ENCODE measurements around the gene CD44. TPM values are rescaled to one million over a fixed set of nuclear protein-coding genes. Genes with fewer than 3 reads are reported as not detected.
A peak's percentile ranks its signal among the peaks of the same experiment; 100 is the strongest.

Gene CD44
- total RNA-seq, 3 donors from 2014 or later (not counting 1 experiment from before 2014, with no cell fraction given), result 354 to 638 (median 490) TPM

DNA sequence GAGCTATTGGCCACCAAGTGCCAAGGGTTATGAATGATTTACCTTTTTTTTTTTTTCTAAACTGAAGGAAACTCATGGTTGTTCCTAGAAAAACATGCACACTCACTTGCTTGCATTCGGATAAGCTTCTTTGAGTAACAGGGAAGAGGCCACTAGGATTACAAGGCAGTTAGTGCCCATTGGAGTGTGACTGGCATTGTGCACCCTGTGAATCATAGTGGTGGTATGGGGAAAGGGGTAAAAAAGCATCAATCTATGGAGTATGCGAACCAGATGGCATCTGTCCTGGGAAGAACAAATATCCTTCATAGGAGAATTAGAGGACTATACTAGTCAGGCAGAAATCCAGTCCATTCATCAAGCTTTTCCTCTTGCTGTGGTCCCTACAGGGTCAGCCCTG is 24.2 kb downstream of the CD44 start:
- no peak for ATAC-seq
- Mint-ChIP-seq H3K4me1 (peaks cover 93 to 98% of the 10 kb centered on the region in 2 donors), H3K27me3 (ENCODE audit: low read depth in 2 of 2) (no peaks in the 10 kb centered on the region), H3K9me3 (no peaks in the 10 kb centered on the region), H3K27ac (peak overlapping the region; percentile 90 to 99), H3K4me3 (peak overlapping the region; percentile 68), H3K36me3 (peaks cover 2% of the 10 kb centered on the region)
- peaks cover 77% of the 10 kb centered on the region for H3K4me1 ChIP-seq (ENCODE audit: control insufficient read depth, insufficient read depth, low read length)
- DNase-seq, result no peak
- TF ChIP-seq, protein P1, sequence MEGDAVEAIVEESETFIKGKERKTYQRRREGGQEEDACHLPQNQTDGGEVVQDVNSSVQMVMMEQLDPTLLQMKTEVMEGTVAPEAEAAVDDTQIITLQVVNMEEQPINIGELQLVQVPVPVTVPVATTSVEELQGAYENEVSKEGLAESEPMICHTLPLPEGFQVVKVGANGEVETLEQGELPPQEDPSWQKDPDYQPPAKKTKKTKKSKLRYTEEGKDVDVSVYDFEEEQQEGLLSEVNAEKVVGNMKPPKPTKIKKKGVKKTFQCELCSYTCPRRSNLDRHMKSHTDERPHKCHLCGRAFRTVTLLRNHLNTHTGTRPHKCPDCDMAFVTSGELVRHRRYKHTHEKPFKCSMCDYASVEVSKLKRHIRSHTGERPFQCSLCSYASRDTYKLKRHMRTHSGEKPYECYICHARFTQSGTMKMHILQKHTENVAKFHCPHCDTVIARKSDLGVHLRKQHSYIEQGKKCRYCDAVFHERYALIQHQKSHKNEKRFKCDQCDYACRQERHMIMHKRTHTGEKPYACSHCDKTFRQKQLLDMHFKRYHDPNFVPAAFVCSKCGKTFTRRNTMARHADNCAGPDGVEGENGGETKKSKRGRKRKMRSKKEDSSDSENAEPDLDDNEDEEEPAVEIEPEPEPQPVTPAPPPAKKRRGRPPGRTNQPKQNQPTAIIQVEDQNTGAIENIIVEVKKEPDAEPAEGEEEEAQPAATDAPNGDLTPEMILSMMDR (IDR thresholded peaks at IDR 0.05), result no peak
- H3K36me3 ChIP-seq (ENCODE audit: control insufficient read depth, insufficient read depth, low read length), result peaks cover 13% of the 10 kb centered on the region
- intact Hi-C loops (cut with micrococcal nuclease), result no loop called here
- peak overlapping the region; percentile 99 for H3K27ac ChIP-seq (ENCODE audit: low read length)
- H3K4me3 ChIP-seq (ENCODE audit: low read length), result no peak overlapping the region
- WGBS (ENCODE audit: insufficient coverage), result 85% methylated on average over 2 of the region's 2 CpGs
- no peaks in the 10 kb centered on the region for H3K27me3 ChIP-seq (ENCODE audit: control insufficient read depth, insufficient read depth, low read length)
- no peaks in the 10 kb centered on the region for H3K9me3 ChIP-seq (ENCODE audit: control insufficient read depth, insufficient read depth, low read length)

- whole genome bisulfite sequencing (ENCODE audit: insufficient coverage), result 53% methylated on average over 3 of the region's 3 CpGs
- peak overlapping the region; percentile 90 to 99 for H3K27ac Mint-ChIP-seq
- no peaks in the 10 kb centered on the region for H3K9me3 ChIP-seq (ENCODE audit: control insufficient read depth, insufficient read depth, low read length)
- DNase-seq, result peak in 1 of 2 donors; percentile 77
- no peaks in the 10 kb centered on the region for H3K9me3 Mint-ChIP-seq
- ATAC-seq, result no peak
- intact Hi-C loops (cut with micrococcal nuclease), result no loop called here
- H3K27ac ChIP-seq (ENCODE audit: low read length), result peak overlapping the region; percentile 99
- H3K36me3 ChIP-seq (ENCODE audit: control insufficient read depth, insufficient read depth, low read length), result peaks cover 11% of the 10 kb centered on the region
- H3K27me3 ChIP-seq (ENCODE audit: control insufficient read depth, insufficient read depth, low read length), result no peaks in the 10 kb centered on the region
- H3K27me3 Mint-ChIP-seq (ENCODE audit: low read depth in 2 of 2), result no peaks in the 10 kb centered on the region
- H3K4me1 Mint-ChIP-seq, result peaks cover 97 to 98% of the 10 kb centered on the region in 2 donors
- no peak overlapping the region for H3K4me3 ChIP-seq (ENCODE audit: low read length)
- H3K4me3 Mint-ChIP-seq, result peak overlapping the region; percentile 68
- TF ChIP-seq, protein P1 (IDR thresholded peaks at IDR 0.05), result peak; percentile 43
- peaks cover 9% of the 10 kb centered on the region for H3K36me3 Mint-ChIP-seq
- H3K4me1 ChIP-seq (ENCODE audit: control insufficient read depth, insufficient read depth, low read length), result peaks cover 76% of the 10 kb centered on the region
Measured at GRCh38 chr11:35163702-35164496, 24.9 kb downstream of the CD44 start.

DNA sequence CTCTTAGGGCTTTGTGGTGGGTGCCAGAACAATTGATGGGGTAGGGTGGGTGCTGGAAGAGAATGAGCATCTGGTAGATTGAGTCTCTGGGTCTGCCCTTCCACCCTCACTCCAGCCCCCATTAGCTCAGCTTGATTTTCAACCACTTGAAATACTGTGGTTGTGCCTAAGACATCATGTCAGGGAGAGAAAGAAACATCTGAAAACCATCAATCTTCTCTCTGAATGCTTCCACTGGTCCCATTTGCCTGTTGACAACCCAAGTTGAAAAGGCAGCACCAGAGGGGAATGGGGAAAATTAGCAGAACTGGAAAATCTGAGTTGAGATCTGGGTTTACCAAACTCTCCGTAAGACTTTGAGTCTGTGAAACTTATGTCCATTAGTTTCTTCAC is 26.1 kb downstream of the CD44 start:
- H3K9me3 Mint-ChIP-seq, result no peaks in the 10 kb centered on the region
- DNase-seq (no peak), ATAC-seq (no peak)
- peaks cover 67% of the 10 kb centered on the region for H3K4me1 ChIP-seq (ENCODE audit: control insufficient read depth, insufficient read depth, low read length)
- no peaks in the 10 kb centered on the region for H3K27me3 ChIP-seq (ENCODE audit: control insufficient read depth, insufficient read depth, low read length)
- peaks cover 7% of the 10 kb centered on the region for H3K36me3 ChIP-seq (ENCODE audit: control insufficient read depth, insufficient read depth, low read length)
- TF ChIP-seq, protein P1 (IDR thresholded peaks at IDR 0.05), result no peak
- peaks cover 10% of the 10 kb centered on the region for H3K36me3 Mint-ChIP-seq
- no peak overlapping the region for H3K4me3 ChIP-seq (ENCODE audit: low read length)
- H3K27ac ChIP-seq (ENCODE audit: low read length), result peak overlapping the region; percentile 99
- intact Hi-C loops (cut with micrococcal nuclease), result loop anchor here (5.0 kb wide), 2 partner anchors 168 to 248 kb away; partner anchors contain the start of genes APIP and PDHX
- H3K4me1 Mint-ChIP-seq, result peaks cover 97% of the 10 kb centered on the region in 2 donors
- H3K27ac Mint-ChIP-seq, result peak overlapping the region; percentile 90 to 99
- H3K4me3 Mint-ChIP-seq, result peak overlapping the region; percentile 90
- no peaks in the 10 kb centered on the region for H3K9me3 ChIP-seq (ENCODE audit: control insufficient read depth, insufficient read depth, low read length)
- H3K27me3 Mint-ChIP-seq (ENCODE audit: low read depth in 2 of 2), result no peaks in the 10 kb centered on the region
- 27% methylated on average over 1 of the region's 1 CpG for WGBS (ENCODE audit: insufficient coverage)

All from natural killer cell (primary cell).